ENCODE results near the gene STXBP5.

The STXBP5 gene

GRCh38 chr6:147195987-147196386, 8.2 kb upstream of the STXBP5 start:
- TF ChIP-seq CTCF (IDR thresholded peaks at IDR 0.05) = no peak

GRCh38 chr6:147200711-147201110, 3.5 kb upstream of the STXBP5 start:
- TF ChIP-seq CTCF (IDR thresholded peaks at IDR 0.05) = no peak

GRCh38 chr6:147201885-147202515, 2.2 kb upstream of the STXBP5 start:
- no peak for TF ChIP-seq CTCF (IDR thresholded peaks at IDR 0.05)

GRCh38 chr6:147202516-147203310, 1.5 kb upstream of the STXBP5 start:
- TF ChIP-seq CTCF (IDR thresholded peaks at IDR 0.05) = no peak

GRCh38 chr6:147203311-147204059, 732 bp upstream of the STXBP5 start:
- no peak for TF ChIP-seq CTCF (IDR thresholded peaks at IDR 0.05)

GRCh38 chr6:147204843-147205311, 660 bp downstream of the STXBP5 start:
- TF ChIP-seq CTCF (IDR thresholded peaks at IDR 0.05) = no peak

GRCh38 chr6:147205690-147206600, 1.7 kb downstream of the STXBP5 start:
- TF ChIP-seq CTCF (IDR thresholded peaks at IDR 0.05) = no peak

Data from LNCAP (cell line).